NT2/D1 (cell line): ENCODE measurements around the gene MSRB1.

Experiments
- DNase-seq: peaks from one replicate; pipeline ENCODE4 v3.0.0-alpha.2; 2011; ENCODE audit warnings: low read depth, low spot score
- H3K27me3 ChIP-seq: 2 replicates; pipeline ENCODE4 v1.6.0; 2011; ENCODE audit warnings: mild to moderate bottlenecking; ENCODE audit not compliant: insufficient read length, insufficient read depth
- H3K36me3 ChIP-seq: 2 replicates; pipeline ENCODE4 v1.6.1; 2011; ENCODE audit warnings: mild to moderate bottlenecking, low read length, mixed read lengths; ENCODE audit not compliant: insufficient read depth, insufficient read length
- H3K4me1 ChIP-seq: 2 replicates; pipeline ENCODE4 v1.5.1; 2011; ENCODE audit not compliant: insufficient read depth, insufficient read length
- H3K4me3 ChIP-seq: 2 replicates; pipeline ENCODE4 v1.5.1; 2011; ENCODE audit warnings: low read depth; ENCODE audit not compliant: insufficient read length
- H3K9ac ChIP-seq: 2 replicates; pipeline ENCODE4 v1.6.0; 2011; ENCODE audit warnings: low read depth; ENCODE audit not compliant: insufficient read length
- H3K9me3 ChIP-seq: 2 replicates; pipeline ENCODE4 v1.5.1; 2011; ENCODE audit warnings: mild to moderate bottlenecking, low read length; ENCODE audit not compliant: insufficient read depth
- SUZ12 ChIP-seq: IDR thresholded peaks from 2 replicates; pipeline ENCODE4 v1.6.1; 2011; ENCODE audit not compliant: insufficient read length, insufficient read depth; ENCODE audit errors: extremely low read depth
- YY1 ChIP-seq: IDR thresholded peaks from 2 replicates; pipeline ENCODE4 v1.6.1; 2011; ENCODE audit not compliant: insufficient read length, insufficient read depth
- ZNF274 ChIP-seq: IDR thresholded peaks from 2 replicates; pipeline ENCODE4 v1.6.1; 2011; ENCODE audit warnings: mild to moderate bottlenecking, low read depth, low read length

The MSRB1 gene

GRCh38 chr16:1914988-1915387, 28.0 kb downstream of the MSRB1 start:
- Histone ChIP-seq H3K9me3 (no peaks in the 10 kb centered on the region), H3K4me1 (peaks cover 45% of the 10 kb centered on the region), H3K9ac (peak overlapping the region; percentile 24), H3K36me3 (no peaks in the 10 kb centered on the region), H3K4me3 (no peak overlapping the region), H3K27me3 (peaks cover 32% of the 10 kb centered on the region)
- TF ChIP-seq ZNF274 (no peak), SUZ12 (no peak), YY1 (no peak)
- DNase-seq: no peak

GRCh38 chr16:1914084-1914608, 28.9 kb downstream of the MSRB1 start:
- Histone ChIP-seq H3K4me1 (peaks cover 46% of the 10 kb centered on the region), H3K9ac (no peak overlapping the region), H3K27me3 (peaks cover 24% of the 10 kb centered on the region), H3K4me3 (no peak overlapping the region), H3K9me3 (no peaks in the 10 kb centered on the region), H3K36me3 (no peaks in the 10 kb centered on the region)
- TF ChIP-seq ZNF274 (no peak), YY1 (no peak), SUZ12 (no peak)
- no peak for DNase-seq

GRCh38 chr16:1913327-1914083, 29.5 kb downstream of the MSRB1 start:
- no peak overlapping the region for H3K9ac ChIP-seq
- no peaks in the 10 kb centered on the region for H3K36me3 ChIP-seq
- no peaks in the 10 kb centered on the region for H3K9me3 ChIP-seq
- H3K4me1 ChIP-seq: peaks cover 45% of the 10 kb centered on the region
- H3K27me3 ChIP-seq: peaks cover 18% of the 10 kb centered on the region
- H3K4me3 ChIP-seq: no peak overlapping the region
- no peak for DNase-seq
- TF ChIP-seq YY1 (no peak), SUZ12 (no peak), ZNF274 (no peak)

GRCh38 chr16:1912215-1912543, 30.8 kb downstream of the MSRB1 start:
- no peak overlapping the region for H3K4me3 ChIP-seq
- TF ChIP-seq SUZ12 (no peak), YY1 (no peak), ZNF274 (no peak)
- peaks cover 8% of the 10 kb centered on the region for H3K27me3 ChIP-seq
- no peaks in the 10 kb centered on the region for H3K36me3 ChIP-seq
- no peaks in the 10 kb centered on the region for H3K9me3 ChIP-seq
- no peak for DNase-seq
- no peak overlapping the region for H3K9ac ChIP-seq
- peaks cover 47% of the 10 kb centered on the region for H3K4me1 ChIP-seq

- H3K27me3 ChIP-seq: peaks cover 3% of the 10 kb centered on the region
- DNase-seq: no peak
- no peak overlapping the region for H3K9ac ChIP-seq
- TF ChIP-seq SUZ12 (no peak), YY1 (no peak), ZNF274 (no peak)
- no peaks in the 10 kb centered on the region for H3K36me3 ChIP-seq
- no peaks in the 10 kb centered on the region for H3K9me3 ChIP-seq
- peaks cover 42% of the 10 kb centered on the region for H3K4me1 ChIP-seq
- no peak overlapping the region for H3K4me3 ChIP-seq
Measured at GRCh38 chr16:1911467-1912214, 31.4 kb downstream of the MSRB1 start.

- Histone ChIP-seq H3K4me1 (peaks cover 37% of the 10 kb centered on the region), H3K4me3 (no peak overlapping the region), H3K27me3 (no peaks in the 10 kb centered on the region), H3K9me3 (no peaks in the 10 kb centered on the region), H3K36me3 (no peaks in the 10 kb centered on the region), H3K9ac (peak overlapping the region; percentile 43)
- TF ChIP-seq YY1 (no peak), ZNF274 (no peak), SUZ12 (no peak)
- DNase-seq: no peak
Measured at GRCh38 chr16:1909561-1910231, 33.3 kb downstream of the MSRB1 start.
